ENCODE measurements around the gene HOXB3. TPM values are rescaled to one million over a fixed set of nuclear protein-coding genes. Genes with fewer than 3 reads are reported as not detected.

The HOXB3 gene
- total RNA-seq, 1 experiment from 2014 or later, result 6.0 TPM

- BruUV-seq (replicated peaks), result no TSS peak
- H3K9me3 ChIP-seq (ENCODE audit: low read length), result no peaks in the 10 kb centered on the region
- peaks cover 12% of the 10 kb centered on the region for H3K4me1 ChIP-seq (ENCODE audit: insufficient read depth, low read length)
- no peaks in the 10 kb centered on the region for H4K20me1 ChIP-seq (ENCODE audit: low read length)
- DNase-seq, result no peak
- intact Hi-C loops (cut with micrococcal nuclease), result no loop called here
- H3K36me3 ChIP-seq (ENCODE audit: low read depth, low read length), result no peaks in the 10 kb centered on the region
- peak within 1 kb of the TSS; percentile 84 for H3K4me2 ChIP-seq (ENCODE audit: low read length)
- no peak within 1 kb of the TSS for H3K27ac ChIP-seq (ENCODE audit: low read length)
- peak within 1 kb of the TSS; percentile 61 for H3K4me3 ChIP-seq (ENCODE audit: low read length)
- peak within 1 kb of the TSS; percentile 80 for H2AFZ ChIP-seq (ENCODE audit: low read length)
- POLR2A ChIA-PET (ENCODE audit: unreplicated experiment), result no interaction called here
- no peak within 1 kb of the TSS; the same call in 1 of the 2 replicates for H3K9ac ChIP-seq (ENCODE audit: low read length)
- H3F3A ChIP-seq (ENCODE audit: low read length, unreplicated experiment), result no peaks in the 10 kb centered on the region
- TF ChIP-seq CTCF (conservative IDR thresholded peaks at IDR 0.05; ENCODE audit: low read depth, low read length) (no peak), EZH2 (IDR thresholded peaks at IDR 0.05; ENCODE audit: low read length, unreplicated experiment) (no peak), EZH2phosphoT487 (IDR thresholded peaks at IDR 0.05; ENCODE audit: borderline replicate concordance, low read length) (no peak)
- no peak for ATAC-seq
- H3K27me3 ChIP-seq (ENCODE audit: low read length), result peaks cover 34% of the 10 kb centered on the region
- H3K79me2 ChIP-seq (ENCODE audit: low read length), result no peaks in the 10 kb centered on the region
- H3K9me2 ChIP-seq (replicated peaks; ENCODE audit: low read length), result no peaks in the 10 kb centered on the region
- CTCF ChIA-PET, result no interaction called here
Observed at GRCh38 chr17:48610282-48611211, 20.5 kb upstream of the HOXB3 start, which contains the start of gene HOXB7. Gene HOXB7 (minus strand): TSS chr17:48611017. CDS start chr17:48610918, 99 bp downstream.

GRCh38 chr17:48609759-48610281, 19.8 kb upstream of the HOXB3 start:
- Histone ChIP-seq H3K9me3 (ENCODE audit: low read length) (no peaks in the 10 kb centered on the region), H3K79me2 (ENCODE audit: low read length) (no peaks in the 10 kb centered on the region), H3K27me3 (ENCODE audit: low read length) (peaks cover 27% of the 10 kb centered on the region), H3K9ac (ENCODE audit: low read length) (no peak overlapping the region), H3K4me3 (ENCODE audit: low read length) (no peak overlapping the region), H4K20me1 (ENCODE audit: low read length) (no peaks in the 10 kb centered on the region), H3K36me3 (ENCODE audit: low read depth, low read length) (no peaks in the 10 kb centered on the region), H3K27ac (ENCODE audit: low read length) (no peak overlapping the region), H3F3A (ENCODE audit: low read length, unreplicated experiment) (no peaks in the 10 kb centered on the region), H3K4me1 (ENCODE audit: insufficient read depth, low read length) (peaks cover 18% of the 10 kb centered on the region), H2AFZ (ENCODE audit: low read length) (no peak overlapping the region), H3K4me2 (ENCODE audit: low read length) (no peak overlapping the region), H3K9me2 (replicated peaks; ENCODE audit: low read length) (no peaks in the 10 kb centered on the region)
- no TSS peak for BruUV-seq (replicated peaks)
- DNase-seq (no peak), ATAC-seq (no peak)
- ChIA-PET CTCF (no interaction called here), POLR2A (ENCODE audit: unreplicated experiment) (no interaction called here)
- TF ChIP-seq CTCF (conservative IDR thresholded peaks at IDR 0.05; ENCODE audit: low read depth, low read length) (no peak), EZH2 (IDR thresholded peaks at IDR 0.05; ENCODE audit: low read length, unreplicated experiment) (no peak), EZH2phosphoT487 (IDR thresholded peaks at IDR 0.05; ENCODE audit: borderline replicate concordance, low read length) (no peak)
- intact Hi-C loops (cut with micrococcal nuclease), result no loop called here

GRCh38 chr17:48609033-48609432, 19.0 kb upstream of the HOXB3 start:
- peaks cover 7% of the 10 kb centered on the region; the same call in 1 of the 2 replicates for H3K79me2 ChIP-seq (ENCODE audit: low read length)
- no peaks in the 10 kb centered on the region for H3F3A ChIP-seq (ENCODE audit: low read length, unreplicated experiment)
- H3K27ac ChIP-seq (ENCODE audit: low read length), result no peak overlapping the region
- intact Hi-C loops (cut with micrococcal nuclease), result no loop called here
- BruUV-seq (replicated peaks), result no TSS peak
- peaks cover 19% of the 10 kb centered on the region for H3K27me3 ChIP-seq (ENCODE audit: low read length)
- DNase-seq (no peak), ATAC-seq (no peak)
- no peaks in the 10 kb centered on the region for H3K9me2 ChIP-seq (replicated peaks; ENCODE audit: low read length)
- no peak for TF ChIP-seq CTCF (conservative IDR thresholded peaks at IDR 0.05; ENCODE audit: low read depth, low read length)
- no peak for TF ChIP-seq EZH2 (IDR thresholded peaks at IDR 0.05; ENCODE audit: low read length, unreplicated experiment)
- TF ChIP-seq EZH2phosphoT487 (IDR thresholded peaks at IDR 0.05; ENCODE audit: borderline replicate concordance, low read length), result no peak
- peaks cover 18% of the 10 kb centered on the region for H3K4me1 ChIP-seq (ENCODE audit: insufficient read depth, low read length)
- ChIA-PET POLR2A (ENCODE audit: unreplicated experiment) (no interaction called here), CTCF (no interaction called here)
- H3K9ac ChIP-seq (ENCODE audit: low read length), result no peak overlapping the region
- no peak overlapping the region for H3K4me3 ChIP-seq (ENCODE audit: low read length)
- no peak overlapping the region for H3K4me2 ChIP-seq (ENCODE audit: low read length)
- no peaks in the 10 kb centered on the region for H4K20me1 ChIP-seq (ENCODE audit: low read length)
- no peaks in the 10 kb centered on the region for H3K36me3 ChIP-seq (ENCODE audit: low read depth, low read length)
- no peaks in the 10 kb centered on the region for H3K9me3 ChIP-seq (ENCODE audit: low read length)
- no peak overlapping the region for H2AFZ ChIP-seq (ENCODE audit: low read length)
